Measurements from ENCODE around the gene FCHSD2. TPM values are rescaled to one million over a fixed set of nuclear protein-coding genes. Genes with fewer than 3 reads are reported as not detected.
"Not testable (repeated sequence)": the region's sequence is repeated elsewhere in the genome, so short reads cannot be mapped to it uniquely, and the experiment has no call there.

The FCHSD2 gene
- total RNA-seq, 4 donors from 2014 or later, result 20.4 to 42.4 (median 26.4) TPM

DNA sequence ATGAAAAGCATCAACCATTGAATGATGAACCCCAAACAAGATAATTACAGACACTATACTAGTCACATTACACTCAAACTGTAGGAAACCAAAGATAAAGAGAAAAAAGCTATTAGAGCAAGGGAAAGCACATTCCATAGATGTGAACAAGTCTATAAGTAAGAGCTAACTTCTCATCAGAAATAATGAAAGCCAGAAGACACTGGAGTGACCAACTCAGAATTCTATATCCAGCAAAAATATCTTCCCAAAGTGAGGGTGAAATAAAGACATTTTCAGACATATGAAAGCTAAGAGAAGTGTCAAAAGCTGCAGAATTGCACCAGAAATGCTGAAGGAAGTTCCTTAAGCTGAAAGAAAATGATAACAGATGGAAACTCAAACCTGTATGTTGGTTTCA, 17.3 kb downstream of the FCHSD2 start:
- intact Hi-C loops (cut with DNase I), result no loop called here
- TF ChIP-seq POLR2A (IDR thresholded peaks at IDR 0.05; ENCODE audit: low read depth), result no peak
- no peak for TF ChIP-seq POLR2AphosphoS5 (IDR thresholded peaks at IDR 0.05)
- TF ChIP-seq EP300 (IDR thresholded peaks at IDR 0.05), result no peak
- TF ChIP-seq CTCF (IDR thresholded peaks at IDR 0.05), result no peak
- no peak overlapping the region for H3K4me3 ChIP-seq

GRCh38 chr11:73123892-73124291, 18.2 kb downstream of the FCHSD2 start:
- WGBS, result 98% methylated on average over 4 of the region's 4 CpGs
- H3K4me3 ChIP-seq; DNase-seq (ENCODE audit: extremely low spot score); H3K27ac ChIP-seq (replicated peaks in 1 of 4); intact Hi-C loops (cut with DNase I); H3K27me3 ChIP-seq: not testable (repeated sequence)
- Histone ChIP-seq H3K36me3 (peaks cover 0 to 24% (median 10%) of the 10 kb centered on the region in 4 donors), H3K9me3 (peaks cover 0 to 11% (median 4%) of the 10 kb centered on the region in 4 donors), H3K4me1 (peaks cover 15 to 24% (median 18%) of the 10 kb centered on the region in 4 donors)

More for the DNA sequence above, 17.3 kb downstream of the FCHSD2 start:
- Histone ChIP-seq H3K9me3 (peaks cover 0 to 11% (median 4%) of the 10 kb centered on the region in 4 donors), H3K36me3 (peaks cover 0 to 32% (median 14%) of the 10 kb centered on the region in 4 donors), H3K27ac (replicated peaks in 1 of 4) (no peak overlapping the region), H3K4me1 (peaks cover 15 to 19% (median 17%) of the 10 kb centered on the region in 4 donors), H3K27me3 (no peaks in the 10 kb centered on the region)
- no peak for DNase-seq (ENCODE audit: extremely low spot score)

GRCh38 chr11:73121692-73122091, 20.4 kb downstream of the FCHSD2 start:
- peaks cover 0 to 11% (median 4%) of the 10 kb centered on the region in 4 donors for H3K9me3 ChIP-seq
- peaks cover 4 to 13% (median 9%) of the 10 kb centered on the region in 4 donors for H3K4me1 ChIP-seq
- H3K27me3 ChIP-seq, result no peaks in the 10 kb centered on the region
- DNase-seq (ENCODE audit: extremely low spot score), result no peak
- TF ChIP-seq CTCF (IDR thresholded peaks at IDR 0.05), result no peak
- no peak for TF ChIP-seq EP300 (IDR thresholded peaks at IDR 0.05)
- TF ChIP-seq POLR2AphosphoS5 (IDR thresholded peaks at IDR 0.05), result no peak
- no peak for TF ChIP-seq POLR2A (IDR thresholded peaks at IDR 0.05; ENCODE audit: low read depth)
- no peak overlapping the region for H3K27ac ChIP-seq (replicated peaks in 1 of 4)
- peaks cover 0 to 19% (median 6%) of the 10 kb centered on the region in 4 donors for H3K36me3 ChIP-seq
- intact Hi-C loops (cut with DNase I), result no loop called here
- no peak overlapping the region for H3K4me3 ChIP-seq

- H3K4me1 ChIP-seq, result peaks cover 0 to 7% (median 4%) of the 10 kb centered on the region in 4 donors
- no peak for TF ChIP-seq POLR2A (IDR thresholded peaks at IDR 0.05; ENCODE audit: low read depth)
- TF ChIP-seq CTCF (IDR thresholded peaks at IDR 0.05), result no peak
- no peak for TF ChIP-seq EP300 (IDR thresholded peaks at IDR 0.05)
- no peak for TF ChIP-seq POLR2AphosphoS5 (IDR thresholded peaks at IDR 0.05)
- H3K4me3 ChIP-seq, result no peak overlapping the region
- WGBS, result 80% methylated on average over 2 of the region's 2 CpGs
- peaks cover 0 to 8% (median 4%) of the 10 kb centered on the region in 4 donors for H3K36me3 ChIP-seq
- intact Hi-C loops (cut with DNase I), result no loop called here
- H3K9me3 ChIP-seq, result no peaks in the 10 kb centered on the region
- no peak for DNase-seq (ENCODE audit: extremely low spot score)
- H3K27ac ChIP-seq (replicated peaks in 1 of 4), result no peak overlapping the region
- no peaks in the 10 kb centered on the region for H3K27me3 ChIP-seq
These were observed 25.0 kb downstream of the FCHSD2 start for GRCh38 chr11:73117071-73117470.

DNA sequence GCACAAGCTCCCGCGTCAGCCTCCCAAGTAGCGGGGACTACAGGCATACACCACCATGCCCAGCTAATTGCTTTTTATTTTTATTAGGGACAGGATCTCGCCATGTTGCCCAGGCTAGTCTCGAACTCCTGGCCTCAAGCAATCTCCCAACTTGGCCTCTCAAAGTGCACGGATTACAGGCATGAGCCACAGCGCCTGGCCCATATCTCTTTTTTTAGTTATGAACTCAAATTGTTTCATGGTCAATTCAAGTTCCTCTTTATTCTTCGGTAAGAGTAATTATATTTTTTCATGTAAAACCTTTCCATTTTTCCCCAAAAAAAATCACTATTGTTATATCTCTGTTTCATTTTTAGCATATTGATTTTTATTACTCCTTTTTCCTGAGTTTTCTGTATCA, 25.5 kb downstream of the FCHSD2 start:
- Histone ChIP-seq H3K4me3 (no peak overlapping the region), H3K27ac (replicated peaks in 1 of 4) (no peak overlapping the region), H3K27me3 (no peaks in the 10 kb centered on the region), H3K36me3 (peaks cover 0 to 8% (median 4%) of the 10 kb centered on the region in 4 donors), H3K9me3 (no peaks in the 10 kb centered on the region), H3K4me1 (peaks cover 0 to 7% (median 4%) of the 10 kb centered on the region in 4 donors)
- DNase-seq (ENCODE audit: extremely low spot score), result no peak
- 92% methylated on average over 8 of the region's 8 CpGs for WGBS
- TF ChIP-seq POLR2AphosphoS5 (IDR thresholded peaks at IDR 0.05) (no peak), CTCF (IDR thresholded peaks at IDR 0.05) (no peak), POLR2A (IDR thresholded peaks at IDR 0.05; ENCODE audit: low read depth) (no peak), EP300 (IDR thresholded peaks at IDR 0.05) (no peak)
- intact Hi-C loops (cut with DNase I), result no loop called here
